Muscle of leg (tissue), 16 donors: ENCODE data around the gene TBC1D23. TPM values are rescaled to one million over a fixed set of nuclear protein-coding genes. Genes with fewer than 3 reads are reported as not detected.

ENCODE experiments used
- DNase-seq: peaks from one replicate; pipeline ENCODE4 v3.0.0; 2013
- H3K27ac ChIP-seq: one replicate; pipeline ENCODE4 v1.5.1; 2013; ENCODE audit warnings: mild to moderate bottlenecking, low read length, control low read depth
- H3K27me3 ChIP-seq: one replicate; pipeline ENCODE4 v1.6.1; 2013; ENCODE audit warnings: low read length; ENCODE audit not compliant: control insufficient read depth, insufficient read depth
- H3K36me3 ChIP-seq: one replicate; pipeline ENCODE4 v1.6.1; 2013; ENCODE audit warnings: low read length; ENCODE audit not compliant: control insufficient read depth, insufficient read depth
- H3K4me1 ChIP-seq: one replicate; pipeline ENCODE4 v1.6.1; 2013; ENCODE audit warnings: low read length; ENCODE audit not compliant: control insufficient read depth, insufficient read depth
- H3K4me3 ChIP-seq: one replicate; pipeline ENCODE4 v1.5.1; 2013; ENCODE audit warnings: low read length, control low read depth
- H3K9me3 ChIP-seq: replicated peaks from 2 replicates; pipeline ENCODE4 v1.6.1; 2013; ENCODE audit warnings: low read depth, low read length; ENCODE audit not compliant: control insufficient read depth
- WGBS: methylation state at CpG from one replicate; pipeline ENCODE4 v1.1.5; 2013; ENCODE audit warnings: missing lambda C conversion rate; ENCODE audit not compliant: insufficient coverage; 5-methylcytosine and 5-hydroxymethylcytosine counted together
- long read RNA-seq, 11 donors: transcript quantifications; one replicate each; lab custom pipeline, GENCODE V29; 2026
- polyA plus RNA-seq, 8 donors: library from polyadenylated mRNA; unstranded; fragments of 120-200 nt; gene quantifications; one replicate each; pipeline versions ENCODE4 v1.2.1 to v1.2.3, GENCODE V29; 2013; ENCODE audit warnings: inconsistent platforms in 1 of 8, low replicate concordance in 1 of 8; ENCODE audit not compliant: insufficient read length in 8 of 8, insufficient read depth in 1 of 8
- total RNA-seq: library from RNA; stranded (reverse); fragments of 120-200 nt; gene quantifications from one replicate; pipeline ENCODE4 v1.2.4, GENCODE V29; 2013

The TBC1D23 gene
- total RNA-seq (37.3 TPM), polyA plus RNA-seq (10 to 100 TPM; 27.0 to 34.7 (median 31.2) TPM)
- long read RNA-seq, donor 1, partial matches to known transcripts: 0 of 3 reads
- long read RNA-seq, donor 1, other reads (novel, unspliced or antisense): 0 of 3 reads
- long read RNA-seq, donor 2: 0 reads
- long read RNA-seq, donor 3, partial matches to known transcripts: 0 of 5 reads
- long read RNA-seq, donor 3, other reads (novel, unspliced or antisense): 0 of 5 reads
- long read RNA-seq, donor 4, partial matches to known transcripts: 0 of 3 reads
- long read RNA-seq, donor 4, other reads (novel, unspliced or antisense): 0 of 3 reads
- long read RNA-seq, donor 5, partial matches to known transcripts: 7 of 13 reads
- long read RNA-seq, donor 5, other reads (novel, unspliced or antisense): 0 of 13 reads
- long read RNA-seq, donor 6, partial matches to known transcripts: 9 of 13 reads
- long read RNA-seq, donor 6, other reads (novel, unspliced or antisense): 0 of 13 reads
- long read RNA-seq, donor 7, partial matches to known transcripts: 9 of 10 reads
- long read RNA-seq, donor 7, other reads (novel, unspliced or antisense): 0 of 10 reads
- long read RNA-seq, donor 8, partial matches to known transcripts: 0 of 4 reads
- long read RNA-seq, donor 8, other reads (novel, unspliced or antisense): 0 of 4 reads
- long read RNA-seq, donor 9, partial matches to known transcripts: 0 of 3 reads
- long read RNA-seq, donor 9, other reads (novel, unspliced or antisense): 0 of 3 reads
- long read RNA-seq, donor 10, partial matches to known transcripts: 0 of 6 reads
- long read RNA-seq, donor 10, other reads (novel, unspliced or antisense): 0 of 6 reads
- long read RNA-seq, donor 11, partial matches to known transcripts: 0 of 5 reads
- long read RNA-seq, donor 11, other reads (novel, unspliced or antisense): 0 of 5 reads

- no peaks in the 10 kb centered on the region for H3K27me3 ChIP-seq
- peak; percentile 100 for DNase-seq
- H3K9me3 ChIP-seq: no peaks in the 10 kb centered on the region
- H3K4me1 ChIP-seq: peaks cover 12% of the 10 kb centered on the region
- H3K36me3 ChIP-seq: no peaks in the 10 kb centered on the region
- H3K4me3 ChIP-seq: peak within 1 kb of the TSS; percentile 96
- WGBS: 0% methylated on average over 36 of the region's 49 CpGs
- peak within 1 kb of the TSS; percentile 98 for H3K27ac ChIP-seq
Measured at GRCh38 chr3:100260685-100261484, at the start of gene TBC1D23. Gene TBC1D23 (plus strand): TSS chr3:100260992. CDS start chr3:100261019, 27 bp downstream.

- H3K4me1 ChIP-seq: peaks cover 13% of the 10 kb centered on the region
- no peaks in the 10 kb centered on the region for H3K27me3 ChIP-seq
- H3K36me3 ChIP-seq: no peaks in the 10 kb centered on the region
- 93% methylated on average over 5 of the region's 7 CpGs for WGBS
- no peak for DNase-seq
- H3K9me3 ChIP-seq: no peaks in the 10 kb centered on the region
- no peak overlapping the region for H3K27ac ChIP-seq
- H3K4me3 ChIP-seq: no peak overlapping the region
Measured at GRCh38 chr3:100213891-100214573, 46.8 kb upstream of the TBC1D23 start.

- H3K4me3 ChIP-seq: no peak overlapping the region
- H3K27me3 ChIP-seq: no peaks in the 10 kb centered on the region
- H3K36me3 ChIP-seq: no peaks in the 10 kb centered on the region
- no peak for DNase-seq
- WGBS: 85% methylated on average over 4 of the region's 5 CpGs
- no peak overlapping the region for H3K27ac ChIP-seq
- peaks cover under 1% of the 10 kb centered on the region for H3K9me3 ChIP-seq
- peaks cover 11% of the 10 kb centered on the region for H3K4me1 ChIP-seq
Measured at GRCh38 chr3:100214574-100214964, 46.2 kb upstream of the TBC1D23 start.

GRCh38 chr3:100216713-100217112 lies 44.1 kb upstream of the TBC1D23 start:
- no peaks in the 10 kb centered on the region for H3K4me1 ChIP-seq
- no peaks in the 10 kb centered on the region for H3K36me3 ChIP-seq
- no CpG with 5 or more reads among the region's 1 CpG for WGBS
- H3K27me3 ChIP-seq: no peaks in the 10 kb centered on the region
- no peak for DNase-seq
- H3K9me3 ChIP-seq: peaks cover 4% of the 10 kb centered on the region
- H3K4me3 ChIP-seq: no peak overlapping the region
- no peak overlapping the region for H3K27ac ChIP-seq

GRCh38 chr3:100221159-100221558 lies 39.6 kb upstream of the TBC1D23 start:
- no peak overlapping the region for H3K4me3 ChIP-seq
- WGBS: no CpG with 5 or more reads among the region's 1 CpG
- no peaks in the 10 kb centered on the region for H3K4me1 ChIP-seq
- no peaks in the 10 kb centered on the region for H3K36me3 ChIP-seq
- no peaks in the 10 kb centered on the region for H3K27me3 ChIP-seq
- no peak overlapping the region for H3K27ac ChIP-seq
- peaks cover 4% of the 10 kb centered on the region for H3K9me3 ChIP-seq
- no peak for DNase-seq

GRCh38 chr3:100225193-100225592 lies 35.6 kb upstream of the TBC1D23 start:
- Histone ChIP-seq H3K27ac (no peak overlapping the region), H3K36me3 (no peaks in the 10 kb centered on the region), H3K9me3 (peaks cover 4% of the 10 kb centered on the region), H3K4me1 (peaks cover 3% of the 10 kb centered on the region), H3K4me3 (no peak overlapping the region), H3K27me3 (no peaks in the 10 kb centered on the region)
- 96% methylated on average over 25 of the region's 26 CpGs for WGBS
- no peak for DNase-seq

GRCh38 chr3:100225883-100226282 lies 34.9 kb upstream of the TBC1D23 start:
- H3K36me3 ChIP-seq: no peaks in the 10 kb centered on the region
- no peak for DNase-seq
- H3K9me3 ChIP-seq: peaks cover 6% of the 10 kb centered on the region
- 91% methylated on average over 7 of the region's 8 CpGs for WGBS
- peaks cover 3% of the 10 kb centered on the region for H3K4me1 ChIP-seq
- H3K4me3 ChIP-seq: no peak overlapping the region
- no peaks in the 10 kb centered on the region for H3K27me3 ChIP-seq
- H3K27ac ChIP-seq: no peak overlapping the region

- 83% methylated on average over 1 of the region's 6 CpGs for WGBS
- Histone ChIP-seq H3K27me3 (no peaks in the 10 kb centered on the region), H3K4me1 (peaks cover 3% of the 10 kb centered on the region), H3K36me3 (no peaks in the 10 kb centered on the region), H3K9me3 (peaks cover 5% of the 10 kb centered on the region), H3K27ac (peak overlapping the region; percentile 80), H3K4me3 (no peak overlapping the region)
- peak; percentile 80 for DNase-seq
Measured at GRCh38 chr3:100226712-100227429, 33.9 kb upstream of the TBC1D23 start.

GRCh38 chr3:100227511-100227921 lies 33.3 kb upstream of the TBC1D23 start:
- Histone ChIP-seq H3K4me3 (no peak overlapping the region), H3K9me3 (peaks cover 5% of the 10 kb centered on the region), H3K36me3 (no peaks in the 10 kb centered on the region), H3K4me1 (peaks cover 3% of the 10 kb centered on the region), H3K27ac (peak overlapping the region; percentile 80), H3K27me3 (no peaks in the 10 kb centered on the region)
- 60% methylated on average over 1 of the region's 2 CpGs for WGBS
- DNase-seq: peak; percentile 94
